GM19193 (cell line): Measurements from ENCODE around the gene TUBA4B.

ENCODE experiments used
- POLR2A ChIP-seq: IDR thresholded peaks from 4 replicates; pipeline ENCODE4 v1.6.1; 2011; ENCODE audit not compliant: insufficient read depth, insufficient read length; ENCODE audit errors: extremely low read depth

Gene TUBA4B

GRCh38 chr2:219287580-219288265 lies 34.7 kb downstream of the TUBA4B start:
- no peak for TF ChIP-seq POLR2A

- no peak for TF ChIP-seq POLR2A
Observed at GRCh38 chr2:219289195-219289536, 36.1 kb downstream of the TUBA4B start.

GRCh38 chr2:219289537-219290361 lies 36.7 kb downstream of the TUBA4B start:
- TF ChIP-seq POLR2A: no peak

- TF ChIP-seq POLR2A: no peak
Observed at GRCh38 chr2:219290381-219291171, 37.5 kb downstream of the TUBA4B start.

DNA sequence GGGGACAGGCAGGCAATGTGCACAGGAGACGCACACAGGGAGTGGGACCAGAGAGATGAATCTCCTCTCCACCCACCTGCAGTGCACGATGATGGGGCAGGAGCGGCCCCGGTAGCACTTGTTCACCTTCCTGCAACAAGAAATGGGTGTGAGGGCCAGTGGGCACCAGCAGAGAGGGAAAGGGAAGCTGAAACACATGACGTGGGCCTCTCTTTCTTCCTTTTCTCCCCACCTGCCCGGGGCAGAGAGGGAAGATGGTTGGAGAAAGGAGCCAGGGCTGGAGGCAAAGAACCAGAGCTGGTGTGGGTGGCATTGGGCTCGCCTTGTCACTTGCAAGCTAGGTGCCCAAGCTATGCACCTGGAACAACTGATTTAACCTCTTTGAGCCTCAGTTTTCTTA lies 38.4 kb downstream of the TUBA4B start:
- no peak for TF ChIP-seq POLR2A

DNA sequence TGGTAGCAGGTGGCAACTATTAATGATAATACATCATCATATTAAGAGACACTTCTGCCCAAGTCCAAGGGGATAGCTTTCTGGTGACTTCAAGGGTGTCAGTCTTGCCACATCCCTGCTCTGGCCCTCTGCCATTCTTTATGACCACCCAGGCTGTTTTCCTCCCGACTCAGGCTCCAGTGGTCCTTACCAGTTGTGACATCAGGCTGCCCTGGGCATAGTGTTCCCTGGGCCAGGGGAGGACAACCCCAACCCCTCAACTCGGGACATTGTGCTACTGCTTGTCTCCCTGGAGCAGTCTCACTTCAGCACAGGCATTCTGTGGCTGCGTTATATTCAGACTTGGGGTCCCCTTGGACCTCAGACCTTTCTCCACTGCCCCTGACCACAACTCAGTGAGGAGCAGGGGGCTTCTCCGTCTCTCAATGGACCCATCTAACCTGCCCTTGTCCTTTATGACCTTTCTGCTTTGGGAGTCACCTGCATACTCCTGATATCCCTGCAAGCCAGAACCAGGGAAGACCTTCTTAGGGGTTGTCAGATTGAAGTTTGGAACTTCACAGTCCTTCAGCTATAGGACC lies 39.0 kb downstream of the TUBA4B start:
- no peak for TF ChIP-seq POLR2A

DNA sequence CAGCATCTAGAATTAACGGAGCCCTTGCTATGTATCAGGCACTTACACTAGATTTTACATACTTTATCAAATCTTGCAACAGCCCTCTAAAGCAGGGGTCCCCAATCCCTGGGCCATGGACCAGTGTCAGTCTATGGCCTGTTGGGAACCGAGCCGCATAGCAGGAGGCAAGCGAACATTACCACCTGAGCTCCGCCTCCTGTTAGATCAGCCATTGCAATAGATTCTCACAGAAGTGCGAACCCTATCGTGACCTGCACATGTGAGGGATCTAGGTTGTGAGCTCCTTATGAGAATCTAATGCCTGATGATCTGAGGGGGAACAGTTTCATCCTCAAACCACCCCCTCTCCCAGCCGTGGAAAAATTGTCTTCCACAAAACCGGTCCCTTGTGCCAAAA lies 39.6 kb downstream of the TUBA4B start:
- TF ChIP-seq POLR2A: no peak

DNA sequence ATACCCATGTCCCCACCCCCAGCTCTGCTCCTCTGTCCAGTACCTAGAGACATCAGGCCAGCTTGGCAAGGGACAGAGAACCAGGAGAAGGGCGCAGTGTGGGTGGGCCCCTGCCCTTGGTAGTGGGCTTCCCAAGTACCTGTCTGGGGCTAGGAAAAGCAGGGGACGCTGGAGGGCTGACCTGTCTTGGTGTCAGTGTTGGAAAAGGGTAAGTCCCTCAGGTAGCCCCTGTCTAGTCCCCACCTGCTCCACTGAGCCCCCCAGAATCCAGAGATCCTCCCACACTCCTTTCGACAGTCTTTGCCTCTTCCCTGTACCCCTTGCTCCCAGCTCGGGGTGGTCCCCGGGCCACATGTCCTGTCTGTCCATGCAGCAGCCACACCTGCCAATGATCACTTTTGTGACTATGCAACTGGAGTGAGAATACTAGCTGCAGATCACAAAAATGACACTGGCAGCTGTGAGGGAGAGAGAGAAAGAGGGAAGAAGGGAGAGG lies 40.7 kb downstream of the TUBA4B start:
- no peak for TF ChIP-seq POLR2A

DNA sequence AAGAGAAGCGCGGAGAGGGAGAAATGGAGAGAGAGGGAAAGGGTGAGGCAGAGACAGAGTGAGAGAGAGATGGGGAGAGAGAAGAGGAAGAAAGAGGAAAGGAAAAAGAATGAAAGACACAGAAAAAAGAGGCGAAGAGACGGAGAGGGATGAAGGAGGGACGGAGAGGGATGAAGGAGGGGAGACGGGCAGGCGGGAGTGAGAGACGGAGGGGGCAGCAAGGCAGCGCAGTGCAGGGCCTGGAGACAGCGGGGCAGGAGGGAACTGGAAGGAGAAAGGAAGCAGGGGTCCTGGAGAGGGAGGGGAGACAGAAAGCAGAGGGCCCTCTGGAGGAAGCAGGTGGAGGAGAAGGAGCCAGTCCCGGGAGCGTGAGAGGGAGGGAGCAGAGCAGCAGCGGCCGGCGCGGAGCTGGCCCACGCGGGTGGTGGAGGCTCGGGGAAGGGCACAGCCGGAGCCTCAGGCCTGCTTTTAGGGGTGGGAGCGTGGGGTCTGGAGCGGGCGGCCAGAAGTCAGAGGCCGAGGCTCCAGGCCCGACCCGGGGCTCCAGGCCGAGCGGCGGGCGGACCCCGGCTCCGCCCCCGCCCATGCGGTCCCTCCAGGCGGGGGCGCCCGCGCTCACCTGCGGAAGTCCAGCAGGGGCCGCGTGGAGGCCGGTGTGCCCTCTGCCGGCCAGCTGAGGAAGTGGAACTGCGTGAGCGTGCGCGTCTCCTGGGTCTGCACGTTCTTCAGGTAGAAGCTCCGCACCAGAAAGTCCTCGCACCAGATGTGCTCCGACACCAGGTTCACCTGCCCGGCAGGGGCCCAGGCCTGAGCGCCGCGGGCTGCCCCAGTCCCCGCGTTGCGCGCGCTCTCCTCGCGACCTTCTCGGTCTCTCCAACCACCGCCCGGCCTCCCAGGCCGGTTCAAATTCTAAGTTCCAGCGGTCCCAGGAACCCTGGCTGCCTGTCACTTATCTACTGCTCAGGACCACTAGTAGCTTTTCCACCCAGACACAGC lies 41.6 kb downstream of the TUBA4B start:
- peak; percentile 60 for TF ChIP-seq POLR2A

DNA sequence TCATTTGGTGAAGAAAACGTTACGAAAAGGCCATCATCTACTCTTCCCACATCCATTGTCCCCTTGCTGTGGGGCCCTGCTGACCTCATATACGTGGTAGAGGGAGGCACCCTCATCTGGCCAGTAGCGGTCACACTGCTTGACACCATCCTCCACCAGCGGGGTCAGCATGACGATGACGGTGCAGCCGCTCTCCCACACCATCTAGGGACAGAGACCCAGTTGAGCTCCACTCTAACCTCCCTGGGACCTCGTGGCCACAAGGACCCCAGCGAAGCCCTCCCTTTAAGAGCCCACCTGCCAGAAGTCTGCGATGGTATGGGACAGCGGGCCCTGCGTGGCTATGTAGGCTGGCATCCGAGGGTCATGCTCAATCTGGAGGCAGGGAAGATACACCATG lies 43.1 kb downstream of the TUBA4B start:
- no peak for TF ChIP-seq POLR2A

- no peak for TF ChIP-seq POLR2A
Observed at GRCh38 chr2:219296631-219297391, 43.8 kb downstream of the TUBA4B start.

DNA sequence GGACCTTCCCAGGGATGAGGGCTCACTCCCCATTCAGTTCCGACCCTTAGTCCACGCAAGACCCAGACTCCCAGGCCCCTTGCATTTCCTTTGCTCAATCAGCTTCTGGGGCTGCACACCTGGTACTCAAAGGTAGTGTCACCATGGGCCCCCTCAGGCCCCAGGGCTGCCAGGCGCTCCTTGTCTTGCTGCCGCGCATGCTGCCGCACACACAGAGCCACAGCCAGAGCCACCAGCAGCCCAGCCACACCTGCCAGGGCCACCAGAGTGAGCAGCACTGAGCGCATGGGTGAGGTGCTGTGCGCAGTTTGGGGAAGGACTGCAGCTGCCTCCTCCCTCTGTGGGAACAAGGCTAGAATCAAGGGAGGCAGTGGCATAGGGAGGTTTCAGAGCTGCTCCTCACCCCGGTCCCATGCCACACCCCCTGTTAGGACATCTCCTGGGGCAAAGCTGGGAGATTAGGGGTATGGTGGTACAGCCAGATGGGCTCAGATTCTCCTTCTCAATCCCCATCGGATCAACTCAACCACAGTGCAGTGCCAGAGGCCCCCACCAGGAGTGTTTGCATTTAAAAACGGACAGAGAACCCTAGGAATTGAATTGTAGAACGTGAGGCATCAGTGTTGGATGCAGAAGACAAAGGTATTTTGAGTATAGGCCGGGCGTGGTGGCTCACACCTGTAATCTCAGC lies 44.9 kb downstream of the TUBA4B start:
- no peak for TF ChIP-seq POLR2A
